Activated T-helper 2 cell treated with anti-CD3 and anti-CD28 coated beads, Interferon-gamma antibody, Interleukin-2, Interleukin-4, amounts not matched to agents 10 μg/mL and 5 μg/mL and 100 μg/mL, durations not matched to agents 14 hours and 24 hours and 36 hours (primary cell): Measurements from ENCODE around the gene CD300LG. TPM values are rescaled to one million over a fixed set of nuclear protein-coding genes. Genes with fewer than 3 reads are reported as not detected.
"Not testable (repeated sequence)": the region's sequence is repeated elsewhere in the genome, so short reads cannot be mapped to it uniquely, and the experiment has no call there.

Experiments used
- DNase-seq: peaks from one replicate; pipeline ENCODE4 v3.0.0; 2021; ENCODE audit warnings: low spot score
- H3K27ac Mint-ChIP-seq: one replicate; pipeline ENCODE4 v1.8.0; 2021; ENCODE audit warnings: mixed read lengths
- H3K27me3 Mint-ChIP-seq: one replicate; pipeline ENCODE4 v1.8.0; 2021; ENCODE audit warnings: low read depth, mixed read lengths
- H3K36me3 Mint-ChIP-seq: one replicate; pipeline ENCODE4 v1.8.0; 2021; ENCODE audit warnings: low read depth, mixed read lengths
- H3K4me1 Mint-ChIP-seq: one replicate; pipeline ENCODE4 v1.8.0; 2021; ENCODE audit warnings: low read depth, mixed read lengths
- H3K4me3 Mint-ChIP-seq: one replicate; pipeline ENCODE4 v1.8.0; 2021; ENCODE audit warnings: low read depth, mild to moderate bottlenecking, moderate library complexity, mixed read lengths
- H3K9me3 Mint-ChIP-seq: one replicate; pipeline ENCODE4 v1.8.0; 2021; ENCODE audit warnings: mixed read lengths
- intact Hi-C: fragments of 100-400 bp; cut with micrococcal nuclease; formaldehyde crosslinking; loops from one replicate; pipeline ENCODE4 v1.15.1; 2023
- total RNA-seq: library from RNA; stranded (reverse); gene quantifications from 2 replicates; pipeline ENCODE4 v1.2.3, GENCODE V29; 2022

Gene CD300LG
- total RNA-seq, 1 donor from 2014 or later: not detected

DNA sequence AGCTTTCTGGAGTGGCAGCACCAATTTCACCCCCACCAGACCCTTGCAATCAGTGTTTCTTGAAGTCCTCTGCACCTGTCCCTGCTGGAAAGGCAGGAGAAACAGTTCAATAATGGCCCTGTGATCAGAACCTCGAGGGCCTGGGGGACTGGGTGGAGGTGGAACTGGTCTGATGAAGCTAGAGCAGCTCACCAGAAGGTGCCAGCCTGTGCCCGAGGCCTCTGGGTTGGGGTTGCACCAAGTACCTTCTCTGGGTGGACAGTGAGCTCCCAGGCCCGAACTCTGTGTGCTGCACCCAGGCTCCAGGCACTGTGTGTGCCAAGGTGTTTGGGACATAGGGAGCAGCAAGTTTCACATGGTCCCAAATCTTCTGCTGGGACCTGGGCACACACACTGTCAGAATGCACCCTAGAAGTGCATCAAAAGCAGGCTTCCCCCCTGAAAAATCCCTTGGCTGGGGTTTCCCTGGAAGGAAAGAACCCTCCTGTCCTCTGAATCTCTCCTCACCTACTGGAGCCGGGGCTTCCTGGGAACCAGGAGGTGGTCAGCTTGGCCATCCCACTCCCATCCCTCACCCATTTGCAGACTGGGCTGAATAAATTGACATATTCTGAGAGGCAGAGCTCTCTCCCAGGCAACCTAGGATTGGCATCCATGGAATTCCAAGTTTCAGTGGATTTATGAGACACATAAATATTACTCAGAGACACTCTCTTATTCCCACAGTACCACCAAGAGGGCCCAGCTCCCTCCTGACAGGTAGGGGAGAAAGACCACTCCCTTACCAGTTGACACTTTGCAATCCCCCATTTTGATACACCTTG, 17.4 kb downstream of the CD300LG start:
- Mint-ChIP-seq H3K36me3 (no peaks in the 10 kb centered on the region), H3K4me3 (no peak overlapping the region), H3K27ac (no peak overlapping the region), H3K4me1 (no peaks in the 10 kb centered on the region), H3K9me3 (no peaks in the 10 kb centered on the region), H3K27me3 (peaks cover 24% of the 10 kb centered on the region)
- no peak for DNase-seq
- intact Hi-C loops: no loop called here

DNA sequence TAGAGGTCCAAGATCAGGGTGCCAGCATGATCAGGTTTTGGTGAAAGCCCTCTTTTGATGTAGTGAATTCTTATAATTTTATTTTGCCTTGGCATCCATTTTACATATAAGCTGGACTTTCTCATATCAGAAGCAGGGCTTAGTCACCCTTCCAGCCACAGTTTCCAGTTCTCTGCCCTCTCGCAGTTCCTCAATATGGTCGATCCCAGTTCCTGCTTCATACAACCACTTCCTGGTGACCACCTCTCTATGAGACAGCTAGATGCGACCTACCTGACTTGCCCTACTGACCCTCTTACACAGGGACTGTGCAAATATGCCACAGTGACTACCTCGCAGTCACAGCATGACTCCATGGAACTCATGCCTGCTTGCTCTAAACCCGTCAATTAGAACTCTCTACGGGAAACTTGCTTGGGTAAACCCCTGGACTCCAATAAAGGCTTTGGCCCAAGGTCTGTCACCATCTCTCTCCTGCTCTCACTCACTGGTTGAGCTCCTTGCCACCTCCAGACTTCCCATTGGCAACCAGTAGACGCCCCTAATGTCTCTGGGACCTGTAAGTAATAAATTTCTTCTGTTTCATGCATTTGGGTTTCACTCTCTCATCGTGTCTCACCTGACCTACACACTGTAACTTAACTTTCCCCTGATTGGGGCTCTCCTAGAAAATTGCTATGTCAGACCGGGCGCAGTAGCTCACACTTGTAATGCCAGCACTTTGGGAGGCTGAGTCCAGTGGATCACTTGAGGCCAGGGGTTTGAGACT, 21.4 kb downstream of the CD300LG start:
- Mint-ChIP-seq H3K4me3 (no peak overlapping the region), H3K9me3 (no peaks in the 10 kb centered on the region), H3K36me3 (no peaks in the 10 kb centered on the region), H3K4me1 (no peaks in the 10 kb centered on the region), H3K27ac (no peak overlapping the region), H3K27me3 (peaks cover 24% of the 10 kb centered on the region)
- no peak for DNase-seq
- intact Hi-C loops: no loop called here

DNA sequence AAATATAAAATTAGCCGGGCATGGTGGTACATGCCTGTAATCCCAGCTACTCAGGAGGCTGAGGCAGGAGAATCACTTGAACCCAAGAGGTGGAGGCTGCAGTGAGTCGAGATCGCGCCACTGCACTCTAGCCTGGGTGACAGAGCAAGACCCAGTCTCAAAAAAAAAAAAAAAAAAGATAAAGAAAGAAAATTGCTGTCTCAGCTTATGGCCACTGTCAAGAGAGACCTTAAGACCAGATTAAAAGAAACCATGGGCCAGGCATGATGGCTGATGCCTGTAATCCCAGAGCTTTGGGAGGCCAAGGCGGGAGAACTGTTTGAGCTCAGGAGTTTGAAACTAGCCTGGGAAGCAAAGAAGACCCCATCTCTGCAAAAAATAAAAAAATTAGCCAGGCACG, 22.1 kb downstream of the CD300LG start:
- H3K27ac Mint-ChIP-seq, H3K4me1 Mint-ChIP-seq, H3K9me3 Mint-ChIP-seq, H3K36me3 Mint-ChIP-seq, DNase-seq, intact Hi-C loops, H3K4me3 Mint-ChIP-seq: not testable (repeated sequence)
- peaks cover 24% of the 10 kb centered on the region for H3K27me3 Mint-ChIP-seq

DNA sequence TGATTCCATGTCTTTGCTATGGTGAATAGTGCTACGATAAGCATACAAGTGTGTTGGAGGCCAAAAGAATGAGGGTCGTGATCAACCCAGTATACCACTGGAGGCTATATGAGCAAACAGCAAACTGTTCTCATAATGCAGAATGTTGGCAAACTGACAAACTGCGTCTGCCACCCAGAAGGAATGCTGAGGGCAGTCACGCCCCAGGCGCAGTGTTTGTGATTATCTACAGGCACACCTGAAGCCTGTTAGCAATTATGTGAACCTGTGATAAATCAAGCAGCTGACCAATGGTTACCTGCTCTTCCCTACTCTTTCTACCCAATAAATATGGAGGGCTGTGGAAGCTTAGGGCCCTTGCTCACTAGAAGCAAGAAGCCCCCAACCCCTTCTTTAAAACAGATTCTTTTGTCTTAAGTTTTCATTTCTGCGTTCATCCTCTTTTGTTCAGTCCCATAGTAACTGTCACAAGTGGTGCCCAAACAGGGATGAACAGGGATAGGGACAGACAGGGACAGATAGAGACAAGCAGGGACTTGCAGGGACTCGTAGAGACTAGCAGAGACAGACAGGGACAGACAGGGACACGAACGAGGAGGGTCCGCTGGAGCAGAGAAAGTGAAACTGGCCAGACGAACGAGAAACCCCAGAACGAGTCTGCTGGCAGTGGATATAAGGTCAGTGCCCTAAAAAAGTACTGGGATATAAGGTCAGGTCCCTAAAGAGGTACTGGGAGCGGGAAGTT, 25.1 kb downstream of the CD300LG start:
- Mint-ChIP-seq H3K27me3 (peaks cover 17% of the 10 kb centered on the region), H3K4me1 (no peaks in the 10 kb centered on the region), H3K9me3 (no peaks in the 10 kb centered on the region), H3K4me3 (no peak overlapping the region), H3K27ac (no peak overlapping the region), H3K36me3 (no peaks in the 10 kb centered on the region)
- DNase-seq: no peak
- intact Hi-C loops: no loop called here

GRCh38 chr17:43873091-43873490, 26.1 kb downstream of the CD300LG start:
- no peaks in the 10 kb centered on the region for H3K4me1 Mint-ChIP-seq
- H3K27me3 Mint-ChIP-seq: peaks cover 10% of the 10 kb centered on the region
- H3K27ac Mint-ChIP-seq: no peak overlapping the region
- intact Hi-C loops: no loop called here
- no peaks in the 10 kb centered on the region for H3K9me3 Mint-ChIP-seq
- DNase-seq: no peak
- H3K4me3 Mint-ChIP-seq: no peak overlapping the region
- H3K36me3 Mint-ChIP-seq: no peaks in the 10 kb centered on the region

DNA sequence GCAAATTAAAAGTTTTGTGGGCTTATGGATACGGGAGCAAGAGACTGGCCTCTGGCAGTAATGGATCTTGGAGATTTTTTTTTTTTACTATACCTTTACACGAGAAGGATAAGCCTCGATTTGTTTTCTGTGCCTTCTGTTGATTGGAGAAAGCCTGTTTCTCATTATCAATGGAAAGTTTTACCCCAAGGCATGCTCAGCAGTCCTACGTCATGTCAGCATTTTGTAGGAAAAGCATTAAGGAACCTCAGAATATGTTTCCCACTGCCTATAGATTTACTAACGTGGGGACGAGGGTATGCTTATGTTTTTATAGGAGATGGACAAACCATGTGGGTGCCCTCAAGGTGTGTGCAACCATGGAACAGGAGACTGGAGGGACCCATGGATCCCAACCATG, 26.8 kb downstream of the CD300LG start:
- intact Hi-C loops: no loop called here
- Mint-ChIP-seq H3K4me1 (no peaks in the 10 kb centered on the region), H3K36me3 (no peaks in the 10 kb centered on the region), H3K27ac (no peak overlapping the region), H3K9me3 (no peaks in the 10 kb centered on the region), H3K4me3 (no peak overlapping the region), H3K27me3 (peaks cover 3% of the 10 kb centered on the region)
- DNase-seq: no peak

DNA sequence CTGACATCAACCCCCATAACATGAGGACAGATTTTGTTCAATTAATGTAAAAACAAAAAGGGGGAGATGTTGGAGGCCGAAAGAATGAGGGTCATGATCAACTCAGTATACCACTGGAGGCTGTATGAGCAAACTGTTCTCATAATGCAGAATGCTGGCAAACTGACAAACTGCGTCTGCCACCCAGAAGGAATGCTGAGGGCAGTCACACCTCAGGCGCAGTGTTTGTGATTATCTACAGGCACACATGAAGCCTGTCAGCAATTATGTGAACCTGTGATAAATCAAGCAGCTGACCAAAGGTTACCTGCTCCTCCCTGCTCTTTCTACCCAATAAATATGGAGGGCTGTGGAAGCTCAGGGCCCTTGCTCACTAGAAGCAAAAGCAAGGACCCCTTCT, 27.3 kb downstream of the CD300LG start:
- H3K9me3 Mint-ChIP-seq: no peaks in the 10 kb centered on the region
- no peaks in the 10 kb centered on the region for H3K36me3 Mint-ChIP-seq
- no peak overlapping the region for H3K4me3 Mint-ChIP-seq
- intact Hi-C loops: no loop called here
- no peaks in the 10 kb centered on the region for H3K4me1 Mint-ChIP-seq
- no peak for DNase-seq
- H3K27me3 Mint-ChIP-seq: peaks cover 3% of the 10 kb centered on the region
- no peak overlapping the region for H3K27ac Mint-ChIP-seq

DNA sequence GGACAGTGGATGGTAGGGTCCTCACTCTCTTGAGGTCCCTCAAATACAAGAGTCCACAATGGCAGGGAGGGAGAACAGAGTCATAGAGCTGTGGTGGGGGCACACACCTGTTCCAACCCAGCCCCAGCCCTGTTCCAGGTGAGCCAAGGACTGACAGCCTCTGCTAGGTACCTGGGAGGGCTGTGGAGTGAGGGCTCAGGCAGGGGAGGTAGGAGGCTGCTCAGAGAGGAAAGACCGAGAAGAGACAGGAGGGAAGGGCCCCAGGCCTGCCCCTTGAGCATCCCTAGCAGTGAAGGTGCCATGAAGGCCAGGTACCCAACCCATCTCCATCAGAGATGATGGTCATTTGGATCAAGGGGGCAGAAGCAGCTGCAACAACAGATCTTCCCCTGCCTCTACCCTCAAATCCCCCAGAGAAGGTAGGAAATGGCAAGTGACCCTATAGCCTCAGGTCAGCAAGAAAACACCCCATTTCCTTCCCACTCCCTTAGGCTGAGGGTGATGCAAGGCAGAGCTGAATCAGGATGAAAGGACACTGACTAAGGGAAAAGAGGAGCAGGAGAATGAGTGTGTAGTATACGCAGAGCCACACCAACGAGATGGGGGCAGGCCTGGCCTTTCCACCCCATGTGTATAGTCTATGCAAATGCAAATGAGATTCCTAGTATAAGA, 28.6 kb downstream of the CD300LG start:
- intact Hi-C loops: no loop called here
- Mint-ChIP-seq H3K36me3 (no peaks in the 10 kb centered on the region), H3K9me3 (no peaks in the 10 kb centered on the region), H3K4me3 (no peak overlapping the region), H3K4me1 (no peaks in the 10 kb centered on the region), H3K27ac (no peak overlapping the region), H3K27me3 (no peaks in the 10 kb centered on the region)
- no peak for DNase-seq

- no peaks in the 10 kb centered on the region for H3K27me3 Mint-ChIP-seq
- no peak overlapping the region for H3K27ac Mint-ChIP-seq
- no peak for DNase-seq
- H3K4me1 Mint-ChIP-seq: no peaks in the 10 kb centered on the region
- intact Hi-C loops: no loop called here
- no peak overlapping the region for H3K4me3 Mint-ChIP-seq
- no peaks in the 10 kb centered on the region for H3K36me3 Mint-ChIP-seq
- H3K9me3 Mint-ChIP-seq: no peaks in the 10 kb centered on the region
Measured at GRCh38 chr17:43877031-43877430, 30.1 kb downstream of the CD300LG start.

- Mint-ChIP-seq H3K36me3 (no peaks in the 10 kb centered on the region), H3K4me3 (no peak overlapping the region), H3K27ac (no peak overlapping the region), H3K9me3 (no peaks in the 10 kb centered on the region), H3K27me3 (no peaks in the 10 kb centered on the region), H3K4me1 (no peaks in the 10 kb centered on the region)
- DNase-seq: no peak
- intact Hi-C loops: no loop called here
Measured at GRCh38 chr17:43877451-43878155, 30.6 kb downstream of the CD300LG start.

GRCh38 chr17:43878260-43879175, 31.5 kb downstream of the CD300LG start:
- no peaks in the 10 kb centered on the region for H3K36me3 Mint-ChIP-seq
- H3K4me1 Mint-ChIP-seq: no peaks in the 10 kb centered on the region
- H3K27ac Mint-ChIP-seq: no peak overlapping the region
- intact Hi-C loops: no loop called here
- H3K27me3 Mint-ChIP-seq: no peaks in the 10 kb centered on the region
- peak; percentile 38 for DNase-seq
- H3K4me3 Mint-ChIP-seq: no peak overlapping the region
- H3K9me3 Mint-ChIP-seq: no peaks in the 10 kb centered on the region
